GM04504 (cell line): Measurements from ENCODE around the gene TAS2R10.

Experiments used
- DNase-seq: peaks from one replicate; pipeline ENCODE4 v3.0.0-alpha.2; 2012; ENCODE audit warnings: low read depth

TAS2R10 gene

DNA sequence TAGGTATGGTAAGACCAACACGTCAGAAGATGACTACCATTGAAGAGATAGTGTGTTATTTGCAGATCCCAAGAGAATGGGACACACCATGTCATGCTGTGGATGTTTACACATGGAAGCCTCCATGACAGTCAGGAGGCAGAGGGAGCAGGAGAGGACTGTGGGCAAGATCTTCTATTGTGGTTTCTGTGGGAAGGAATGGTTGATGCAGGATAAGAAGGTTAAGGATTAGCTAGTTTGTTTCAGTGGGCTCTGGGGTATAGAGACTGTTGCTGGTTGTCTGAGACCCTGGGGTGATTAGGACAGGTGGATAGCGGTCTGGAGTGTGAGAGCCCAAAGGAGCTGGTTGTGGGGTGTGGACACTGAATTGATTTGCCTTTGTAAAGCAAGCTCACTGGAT is 47.1 kb downstream of the TAS2R10 start:
- DNase-seq = no peak
